Posterior vena cava (tissue), 2 donors: ENCODE results near the gene KSR1. TPM values are rescaled to one million over a fixed set of nuclear protein-coding genes. Genes with fewer than 3 reads are reported as not detected.

Source experiments
- DNase-seq: peaks from one replicate; pipeline ENCODE4 v3.0.0-alpha.2; 2020; ENCODE audit warnings: low spot score
- intact Hi-C, 2 donors: fragments of 100-400 bp; cut with DNase I; formaldehyde crosslinking; loops; one replicate each; pipeline versions ENCODE4 v1.14.1 to v1.14.2; 2022 to 2023
- total RNA-seq, 2 donors: library from RNA; stranded (reverse); fragmentation: NEBNext Ultra II Directional; extraction: Animal tissue kit (Norgen Biotek cat#: 25700); gene quantifications; one replicate each; pipeline ENCODE4 v1.2.1, GENCODE V29; 2021
- donor health status: DM: yes; HTN: yes; CAD: no.
- donor health status: DM: yes; HTN: yes; CAD: no.

KSR1 gene
- total RNA-seq, 2 donors from 2014 or later = 30.3 to 35.5 TPM

DNA sequence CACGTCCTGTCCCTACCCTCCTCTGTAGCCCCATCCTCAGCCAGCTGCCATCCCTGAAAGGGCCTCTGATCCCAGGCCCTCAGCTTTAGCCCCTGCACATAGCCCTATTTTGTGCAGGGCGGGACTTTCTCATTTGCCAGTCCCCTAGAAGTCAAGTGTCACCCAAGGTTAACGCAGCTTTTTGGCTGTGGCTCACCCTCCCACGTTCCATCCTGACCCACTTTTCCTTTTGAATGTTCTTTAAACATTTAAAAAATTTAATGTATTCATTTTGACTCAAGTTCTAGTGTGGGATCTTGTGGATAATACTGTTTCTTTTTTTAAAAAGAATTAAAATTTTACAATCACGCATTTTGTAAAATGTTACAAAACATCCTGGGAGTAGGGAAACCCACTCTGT, 112.6 kb downstream of the KSR1 start:
- intact Hi-C loops = no loop called here

DNA sequence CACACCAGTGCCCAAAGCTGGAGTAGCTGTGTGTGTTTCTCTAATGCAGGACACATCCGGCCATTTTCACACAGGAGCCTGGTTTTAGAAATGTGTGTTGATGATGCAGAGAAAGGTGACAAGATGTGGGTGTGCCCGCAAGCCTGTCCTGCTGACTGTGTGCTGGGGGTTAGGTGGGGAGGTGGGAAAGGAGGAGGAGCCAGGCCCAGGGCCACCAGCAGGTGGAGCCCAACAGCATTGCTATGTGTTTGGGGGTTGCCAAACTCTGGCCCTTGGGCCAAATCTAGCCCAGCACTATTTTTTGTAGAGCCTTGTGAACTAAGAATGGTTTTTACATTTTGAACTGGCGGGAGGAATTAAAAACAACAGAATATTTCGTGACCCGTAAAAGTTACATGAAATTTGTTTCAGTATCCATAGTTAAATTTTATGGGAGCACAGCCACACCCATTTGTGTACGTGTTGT, 113.0 kb downstream of the KSR1 start:
- DNase-seq = no peak
- intact Hi-C loops = no loop called here

More for the DNA sequence above, 112.6 kb downstream of the KSR1 start:
- no peak for DNase-seq

DNA sequence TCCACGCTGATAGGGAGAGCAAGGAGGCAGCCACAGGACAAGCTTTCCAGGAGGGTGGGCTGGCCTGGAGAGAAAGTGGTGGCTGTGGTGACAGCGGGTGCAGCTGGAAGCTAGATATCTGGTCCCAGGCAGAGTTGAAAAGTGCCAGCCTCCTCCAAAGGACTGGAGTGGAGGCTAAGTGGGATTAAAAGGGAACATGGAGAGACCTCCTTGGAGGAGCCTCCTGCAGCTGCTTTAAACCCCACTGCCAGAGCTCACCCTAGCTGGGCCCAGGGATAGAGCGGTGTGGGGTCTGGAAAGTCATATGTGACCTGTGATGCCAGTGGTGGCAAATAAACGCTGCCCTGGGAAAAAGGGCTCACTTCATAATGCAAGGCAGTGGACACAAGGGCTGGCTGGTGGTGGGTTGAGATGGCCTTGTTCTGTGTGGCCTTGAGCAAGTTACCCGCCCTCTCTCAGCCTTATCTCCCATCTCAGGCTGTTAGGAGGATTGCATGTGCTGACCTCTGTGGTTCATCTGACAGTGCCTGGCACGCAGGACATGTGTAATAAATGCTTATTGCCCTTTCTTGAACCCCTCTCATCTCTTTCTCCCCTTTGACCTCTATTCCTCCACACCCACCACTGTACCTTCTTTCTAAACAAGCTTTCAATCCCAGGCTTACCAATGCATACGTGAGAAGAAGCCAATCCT, 113.8 kb downstream of the KSR1 start:
- intact Hi-C loops = no loop called here
- peak; percentile 62 for DNase-seq

DNA sequence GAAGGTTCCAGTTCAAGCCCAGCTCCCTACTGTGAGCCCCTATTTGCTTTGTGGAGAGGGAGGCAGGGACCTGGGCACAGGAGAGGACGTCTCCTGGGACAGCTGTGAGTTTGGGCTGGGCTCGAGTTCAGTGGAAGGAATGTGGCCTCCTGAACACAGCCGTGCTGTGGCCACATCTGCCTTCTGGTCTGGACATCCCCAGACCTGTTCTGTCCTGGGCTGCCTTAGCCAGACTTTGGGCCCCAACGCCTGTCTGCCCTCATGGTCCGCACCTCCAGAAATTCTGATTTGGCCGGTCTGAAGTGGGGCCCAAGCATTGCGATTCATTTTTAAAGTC, 114.3 kb downstream of the KSR1 start:
- intact Hi-C loops = no loop called here
- DNase-seq = no peak

DNA sequence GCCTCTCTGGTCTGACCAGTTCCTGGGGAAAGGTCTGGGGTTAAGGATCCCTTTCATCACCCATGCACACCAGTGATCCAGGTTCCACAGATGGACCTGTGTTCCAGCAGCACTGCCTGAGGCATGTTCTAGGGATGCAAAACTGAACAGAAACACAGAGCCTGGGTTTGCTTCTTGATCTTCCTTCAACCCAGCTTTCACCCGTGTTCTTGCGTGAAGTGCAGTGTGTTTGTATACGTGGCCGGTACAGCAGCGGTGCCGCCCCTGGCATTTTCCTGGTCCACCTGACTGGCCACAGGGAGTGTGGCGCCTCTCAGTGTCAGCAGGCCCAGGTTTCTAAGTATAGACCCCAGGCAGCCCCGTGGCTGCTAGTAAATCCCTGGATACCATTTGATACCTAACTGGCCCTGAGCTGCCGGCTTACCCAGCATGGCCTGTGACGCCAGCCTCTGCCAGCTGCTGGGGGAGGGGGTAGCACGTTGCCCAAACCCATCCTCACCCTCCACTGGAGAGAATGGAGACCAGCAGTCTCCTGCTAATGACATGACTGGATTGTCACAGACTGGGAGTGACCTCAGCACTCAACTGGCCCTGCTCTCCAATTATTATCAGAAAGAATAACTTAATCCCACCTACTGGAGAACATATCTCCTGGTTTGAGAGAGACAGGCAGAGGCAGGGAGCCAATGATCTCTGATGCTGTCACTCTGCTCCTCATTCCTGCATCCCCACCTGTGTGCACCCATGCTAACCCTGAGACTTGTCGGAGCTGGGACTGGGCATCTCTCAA, 115.5 kb downstream of the KSR1 start:
- intact Hi-C loops = no loop called here
- DNase-seq = no peak

DNA sequence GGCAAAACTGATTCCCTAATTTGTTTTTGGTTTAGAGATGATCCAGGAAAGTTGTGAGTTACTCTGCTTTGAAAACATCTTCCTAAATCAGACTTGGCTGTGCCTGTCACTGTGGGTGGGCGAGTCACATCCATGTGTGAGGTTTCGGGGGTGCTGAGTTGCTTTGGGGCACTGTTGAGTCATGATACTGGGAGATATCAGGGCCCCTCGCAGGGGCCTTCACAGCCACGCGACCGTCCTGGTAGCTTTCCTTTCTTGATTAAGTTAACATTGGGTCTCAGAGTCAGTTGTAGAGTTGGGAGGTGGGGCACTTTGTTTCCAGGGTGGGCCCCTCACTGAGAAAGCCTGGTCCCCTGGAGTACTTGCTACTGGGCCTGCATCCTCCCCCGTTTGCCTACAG, 116.4 kb downstream of the KSR1 start:
- intact Hi-C loops = no loop called here

GRCh38 chr17:27573548-27573947, 117.3 kb downstream of the KSR1 start:
- intact Hi-C loops = no loop called here
- DNase-seq = no peak

More for the DNA sequence above, 116.4 kb downstream of the KSR1 start:
- DNase-seq = no peak

DNA sequence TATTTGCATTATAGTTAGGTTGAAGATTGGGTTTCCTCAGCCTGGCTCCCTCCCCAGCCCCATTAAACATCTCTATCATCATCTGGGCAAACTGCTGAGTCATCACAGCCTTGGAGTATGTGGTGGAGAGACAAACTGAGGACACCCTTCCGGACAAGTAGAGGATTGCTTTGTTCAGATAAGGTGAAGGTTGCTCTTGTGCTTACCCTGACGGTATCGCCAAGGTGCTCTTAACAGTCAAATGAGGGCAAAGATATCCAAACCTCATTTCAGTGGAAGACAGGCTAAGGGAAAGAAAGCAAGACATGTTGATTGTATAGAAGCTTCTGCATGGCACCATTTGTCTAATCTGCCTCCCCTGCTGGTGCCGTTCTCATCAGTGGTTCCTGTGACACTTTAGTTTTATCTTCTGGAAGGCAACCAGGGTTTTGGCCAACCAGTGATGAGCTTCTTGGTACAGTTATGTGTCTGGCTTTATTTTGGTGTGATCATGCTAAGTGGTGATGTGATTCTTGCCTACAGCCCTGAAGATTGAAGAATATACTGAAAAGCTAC, 117.8 kb downstream of the KSR1 start:
- intact Hi-C loops = no loop called here
- DNase-seq = no peak

DNA sequence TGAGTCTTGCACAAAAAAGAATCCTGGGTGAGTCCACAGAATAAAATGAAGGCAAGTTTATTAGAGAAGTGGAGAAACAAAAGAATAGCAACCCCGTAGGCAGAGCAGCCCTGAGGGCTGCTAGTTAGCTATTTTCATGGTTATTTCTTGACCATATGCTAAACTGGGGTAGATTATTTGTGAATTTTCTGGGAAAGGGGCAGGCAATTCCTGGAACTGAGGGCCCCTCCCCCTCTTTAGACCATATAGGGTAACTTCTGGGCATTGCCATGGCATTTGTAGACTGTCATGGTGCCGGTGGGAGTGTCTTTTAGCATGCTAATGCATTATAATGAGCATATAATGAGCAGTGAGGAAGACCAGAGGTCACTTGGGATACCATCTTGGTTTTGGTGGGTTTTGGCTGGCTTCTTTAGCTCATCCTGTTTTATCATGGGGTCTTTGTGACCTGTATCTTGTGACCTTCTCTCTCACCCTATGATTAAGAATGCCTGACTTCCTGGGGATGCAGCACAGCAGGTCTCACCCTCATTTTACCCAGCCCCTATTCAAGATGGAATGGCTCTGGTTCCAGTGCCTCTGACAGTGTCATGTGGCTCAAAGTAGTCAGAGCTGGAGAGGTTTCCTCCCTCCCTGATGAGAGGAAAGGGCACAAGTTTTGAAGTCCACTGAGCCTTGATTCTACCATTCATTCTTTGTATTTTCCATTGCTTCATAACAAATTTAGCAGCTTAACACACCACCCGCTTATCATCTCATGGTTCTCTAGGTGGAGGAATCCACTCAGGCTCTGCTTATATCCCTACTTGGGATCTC, 119.1 kb downstream of the KSR1 start:
- no peak for DNase-seq
- intact Hi-C loops = no loop called here

DNA sequence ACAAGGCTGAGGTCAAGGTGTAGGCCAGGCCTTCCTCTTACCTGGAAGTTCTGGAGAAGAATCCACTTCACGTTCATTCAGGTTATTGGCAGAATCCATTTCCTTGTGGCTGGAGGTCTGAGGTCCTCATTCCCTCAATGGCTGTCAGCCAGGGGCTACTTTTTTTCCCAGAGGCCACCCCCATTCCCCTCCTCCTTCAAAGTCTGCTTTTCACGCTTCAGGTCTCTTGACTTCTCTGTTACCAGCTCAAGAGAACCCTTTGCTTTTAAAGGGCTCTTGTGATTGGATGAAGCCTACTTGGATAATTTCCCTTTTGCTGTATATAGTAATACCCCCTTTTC, 119.6 kb downstream of the KSR1 start:
- DNase-seq = no peak
- intact Hi-C loops = no loop called here

DNA sequence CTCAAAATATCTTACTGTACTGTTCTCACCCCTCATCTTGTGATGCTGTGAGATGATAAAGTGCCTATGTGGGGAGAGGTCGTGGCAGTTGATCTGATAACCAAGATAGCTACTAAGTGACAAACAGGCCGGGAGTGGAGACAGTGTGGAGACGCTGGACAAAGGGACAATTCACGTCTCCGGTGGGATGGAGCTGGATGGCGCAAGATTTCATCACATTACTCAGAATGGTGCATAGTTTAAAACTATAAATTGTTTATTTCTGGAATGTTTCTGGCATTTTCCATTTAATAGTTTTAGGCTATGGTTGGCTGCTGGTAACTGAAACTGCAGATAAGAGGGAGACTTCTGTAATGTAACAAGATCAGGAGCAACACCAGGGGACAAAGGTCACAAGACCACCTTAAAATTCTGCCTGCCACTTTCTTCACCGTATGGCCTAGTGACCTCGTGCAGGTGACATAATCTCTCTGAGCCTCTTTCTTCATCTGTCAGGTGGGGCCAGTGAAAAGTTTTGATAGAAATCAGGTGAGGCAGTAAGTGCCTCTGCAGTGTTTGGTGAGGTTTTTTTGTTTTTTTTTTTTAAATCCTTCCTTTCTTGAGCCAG, 120.3 kb downstream of the KSR1 start:
- DNase-seq = no peak
- intact Hi-C loops = no loop called here

DNA sequence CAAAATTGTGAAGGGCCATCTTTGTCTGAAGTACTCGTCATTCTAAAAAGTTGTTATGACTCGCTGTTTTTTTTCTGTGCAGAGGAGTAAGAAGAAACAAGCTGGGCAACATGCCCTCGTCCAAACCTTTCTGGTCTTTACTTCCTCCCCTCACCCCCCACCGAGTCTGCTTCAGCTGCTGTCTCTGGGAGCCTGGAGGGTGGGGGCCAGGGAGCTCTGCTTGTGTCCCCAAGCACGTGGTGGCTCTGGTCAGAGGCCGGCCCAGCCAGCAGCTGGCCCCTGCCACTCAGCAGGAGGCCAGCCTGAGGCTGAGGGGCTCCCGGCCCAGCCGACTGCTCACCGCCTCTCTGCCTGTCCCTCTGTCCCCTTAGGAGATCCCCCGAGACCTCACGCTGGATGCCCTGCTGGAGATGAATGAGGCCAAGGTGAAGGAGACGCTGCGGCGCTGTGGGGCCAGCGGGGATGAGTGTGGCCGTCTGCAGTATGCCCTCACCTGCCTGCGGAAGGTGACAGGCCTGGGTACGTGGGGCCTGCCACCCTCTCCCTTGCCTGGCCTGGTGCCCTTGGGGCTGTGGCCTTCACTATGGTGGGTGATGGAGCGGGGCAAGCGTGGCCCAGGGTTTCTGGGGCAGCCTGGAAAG, 121.0 kb downstream of the KSR1 start:
- intact Hi-C loops = no loop called here
- no peak for DNase-seq

DNA sequence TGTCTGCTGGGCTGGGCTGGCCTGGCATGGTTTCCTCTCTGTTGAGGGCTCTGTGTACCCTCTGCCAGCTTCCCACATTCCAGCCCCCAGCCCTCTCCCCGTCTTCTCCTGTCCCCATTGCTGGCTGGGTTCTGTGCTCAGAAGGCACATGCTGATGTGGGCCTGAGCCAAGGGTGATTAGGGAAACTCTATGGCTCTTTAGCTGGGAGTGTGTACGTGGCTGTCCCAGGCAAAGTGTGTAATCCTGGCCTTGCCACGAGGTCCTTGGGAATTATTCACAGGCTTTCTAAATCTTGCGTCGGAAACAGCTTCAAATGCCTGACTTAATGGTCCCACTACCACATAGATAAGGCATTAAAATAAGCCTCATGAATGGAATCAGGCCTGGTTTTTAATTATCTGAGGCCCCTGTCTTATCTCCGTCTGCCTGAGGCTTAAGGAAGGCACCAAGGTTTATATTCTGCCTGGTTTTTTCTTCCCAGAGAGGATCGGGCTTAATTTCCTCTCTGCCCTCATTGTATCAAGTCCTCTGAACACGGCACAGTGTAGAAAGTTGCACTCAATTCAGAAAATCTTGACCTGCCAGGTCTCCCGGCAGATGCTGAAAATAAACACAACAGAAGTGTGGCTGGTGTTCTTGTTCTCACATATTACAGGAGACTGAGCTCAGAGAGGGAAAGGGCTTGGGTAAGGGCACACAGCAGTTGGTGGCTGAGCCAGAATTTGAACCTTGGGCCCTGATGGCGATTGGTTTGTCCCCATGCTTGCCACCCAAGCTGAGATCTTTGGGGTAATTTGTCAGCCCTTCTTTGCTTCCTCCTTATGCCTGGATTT, 121.9 kb downstream of the KSR1 start:
- DNase-seq = no peak
- intact Hi-C loops = no loop called here

DNA sequence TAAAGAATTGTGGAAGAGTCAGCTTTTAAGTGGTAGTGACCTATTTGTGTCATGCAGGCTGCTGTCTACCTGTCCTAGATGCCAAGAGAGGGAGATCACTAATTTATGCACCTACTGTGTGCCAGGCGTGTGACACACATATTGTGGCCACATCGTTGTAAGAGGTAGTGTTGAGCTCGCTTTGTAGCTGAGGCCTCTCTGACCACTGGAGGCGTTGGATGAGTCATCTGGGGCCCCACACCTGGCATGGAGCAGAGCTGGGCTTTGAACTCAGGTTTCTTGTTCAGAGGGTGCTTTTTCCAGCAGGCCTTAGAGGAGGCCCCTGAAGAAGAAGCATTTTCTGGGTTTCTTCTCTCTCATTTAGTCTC, 122.5 kb downstream of the KSR1 start:
- DNase-seq = no peak
- intact Hi-C loops = no loop called here

DNA sequence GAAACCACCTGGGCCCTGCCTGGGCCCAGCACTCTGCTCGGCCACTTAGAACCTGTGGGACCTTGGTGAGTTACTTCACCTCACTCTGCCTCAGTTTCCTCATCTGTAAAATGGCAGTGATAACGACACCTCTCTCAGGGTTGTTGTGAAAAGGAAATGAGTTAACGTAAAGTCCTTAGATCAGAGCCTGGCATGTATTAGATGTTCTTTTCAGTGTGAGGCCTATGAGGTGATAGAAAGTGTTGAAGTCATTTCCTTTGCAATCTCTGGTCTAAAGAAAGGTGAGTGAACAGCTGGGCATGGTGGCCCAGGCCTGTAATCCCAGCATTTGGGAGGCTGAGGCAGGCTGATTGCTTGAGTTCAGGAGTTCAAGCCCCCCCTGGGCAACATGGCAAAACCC, 123.1 kb downstream of the KSR1 start:
- DNase-seq = no peak
- intact Hi-C loops = no loop called here

DNA sequence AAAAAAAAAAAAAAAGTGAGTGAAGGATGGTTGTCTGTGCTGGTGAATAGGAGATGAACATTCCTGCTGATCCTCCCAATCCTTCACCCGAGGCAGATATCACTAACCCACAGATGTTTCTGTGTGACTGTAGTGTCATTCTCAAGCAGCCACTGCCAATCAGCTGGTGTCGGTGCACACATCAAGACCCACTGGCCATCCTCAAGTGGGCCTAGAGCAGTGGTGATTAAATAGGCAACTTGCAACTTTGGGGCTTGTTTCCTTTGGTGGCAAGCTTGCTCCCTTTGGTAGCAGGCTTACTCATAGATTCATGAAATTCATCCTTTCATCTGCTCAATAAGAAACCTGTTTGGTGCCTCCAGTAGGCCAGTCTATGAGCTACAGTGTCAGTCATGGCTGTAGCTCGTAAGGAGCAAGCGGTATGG, 123.7 kb downstream of the KSR1 start:
- DNase-seq = no peak
- intact Hi-C loops = no loop called here

DNA sequence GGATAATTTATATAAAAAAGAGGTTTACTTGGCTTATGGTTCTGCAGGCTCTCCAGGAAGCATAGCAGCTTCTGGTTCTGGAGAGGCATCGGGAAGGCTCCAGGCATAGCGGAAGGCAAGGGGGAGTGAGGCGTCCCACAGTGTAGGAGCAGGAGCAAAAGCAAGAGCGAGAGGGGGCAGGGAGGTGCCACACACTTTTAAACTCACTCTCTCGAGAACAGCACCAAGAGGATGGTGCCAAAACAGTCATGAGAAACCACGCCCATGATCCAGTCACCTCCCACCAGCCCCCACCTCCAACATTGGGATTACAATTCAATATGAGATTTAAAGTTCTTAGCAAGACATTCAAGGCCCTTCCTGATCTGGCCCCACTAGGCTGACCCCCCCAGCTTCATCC, 124.8 kb downstream of the KSR1 start:
- no peak for DNase-seq
- intact Hi-C loops = no loop called here

- DNase-seq = no peak
- intact Hi-C loops = no loop called here
These were observed 126.4 kb downstream of the KSR1 start for GRCh38 chr17:27582696-27583095.
